GM04504 (cell line): ENCODE data around the gene IL7R.

Source experiments
- DNase-seq: peaks from one replicate; pipeline ENCODE4 v3.0.0-alpha.2; 2012; ENCODE audit warnings: low read depth

The IL7R gene

DNA sequence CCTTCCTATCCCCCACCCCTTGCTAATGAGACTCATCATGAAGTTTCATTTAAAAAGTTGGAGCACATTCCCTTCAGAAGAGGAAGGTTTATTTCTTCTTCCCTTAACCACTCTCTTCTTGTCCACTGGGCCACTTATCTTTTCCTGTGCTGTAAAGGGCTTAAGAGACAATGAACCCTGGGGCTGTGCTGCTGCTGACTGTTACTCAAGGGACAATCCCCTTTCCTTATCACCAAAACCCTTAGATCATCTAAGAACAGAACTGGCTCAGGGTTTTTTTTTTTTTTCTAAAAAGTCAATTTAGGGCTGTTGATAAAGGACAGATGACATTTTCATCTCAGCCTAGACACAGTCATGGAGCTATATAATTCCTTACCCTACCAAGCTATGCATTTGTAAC is 52.1 kb downstream of the IL7R start:
- no peak for DNase-seq

GRCh38 chr5:35919191-35919590 is 62.5 kb downstream of the IL7R start:
- peak; percentile 83 for DNase-seq

GRCh38 chr5:35920890-35921289 is 64.2 kb downstream of the IL7R start:
- DNase-seq = no peak

- DNase-seq = no peak
These were observed 65.2 kb downstream of the IL7R start for GRCh38 chr5:35921930-35922329.

GRCh38 chr5:35922468-35922867 is 65.8 kb downstream of the IL7R start:
- DNase-seq = no peak

- DNase-seq = peak; percentile 75
These were observed 67.6 kb downstream of the IL7R start for GRCh38 chr5:35924122-35924949.

DNA sequence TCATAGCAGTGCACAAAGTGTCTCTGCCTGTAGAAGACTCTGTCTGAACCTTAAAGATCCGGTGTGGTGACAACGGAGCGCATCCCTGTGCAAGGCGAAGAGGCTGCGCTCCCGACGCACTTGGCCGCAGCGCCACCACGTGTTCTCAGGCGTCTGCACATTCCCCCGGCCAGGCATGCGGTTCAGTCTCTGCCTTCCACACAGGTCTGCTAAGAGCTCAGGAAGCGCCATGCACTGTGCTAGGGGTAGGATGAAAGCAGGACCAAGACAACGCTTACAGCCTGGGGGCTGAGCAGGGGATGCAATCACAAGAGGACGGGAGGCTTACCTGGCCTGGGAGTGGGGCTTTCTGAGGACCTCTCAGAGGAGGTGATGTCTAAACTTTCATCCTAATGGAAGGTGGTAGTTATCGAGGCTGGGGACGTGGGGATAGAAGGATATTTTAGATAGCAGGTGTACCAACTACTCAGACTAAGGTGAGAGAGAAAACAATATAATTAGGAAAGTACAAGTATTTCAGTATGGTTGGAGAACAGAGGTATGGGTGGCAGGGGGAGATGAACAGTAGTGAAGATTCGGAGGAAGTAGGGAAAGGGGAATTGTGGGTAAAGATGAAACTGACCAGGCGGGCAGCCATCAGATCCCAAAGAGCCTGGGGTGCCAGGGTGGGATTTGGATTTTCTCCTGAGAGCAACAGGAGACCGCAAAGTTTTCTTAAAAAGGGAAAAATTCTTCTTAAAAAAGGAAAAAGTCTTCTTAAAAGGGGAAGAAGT is 68.4 kb downstream of the IL7R start:
- DNase-seq = peak; percentile 62

- peak; percentile 21 for DNase-seq
These were observed 69.8 kb downstream of the IL7R start for GRCh38 chr5:35926389-35927051.
